SK-N-SH treated with all-trans-retinoic acid at 6 μM for 48 hours (cell line): ENCODE data around the gene DSCAM.

Experiments
- ATAC-seq: fragments of 200-7000 bp; cut with Tn5 transposase; 3 replicates; pipeline ENCODE4 v1.9.1; 2020; ENCODE audit warnings: mild to moderate bottlenecking, moderate library complexity
- ARNTL ChIP-seq: fragments of 450-650 bp; formaldehyde crosslinking; IDR thresholded peaks from 2 replicates; pipeline ENCODE4 v1.5.0; 2020; ENCODE audit warnings: low read depth, mild to moderate bottlenecking, moderate library complexity, borderline replicate concordance
- BACH2 ChIP-seq: fragments of 250-450 bp; sonication (Bioruptor Pico); IDR thresholded peaks from 2 replicates; pipeline ENCODE4 v1.9.0; 2021; ENCODE audit warnings: mild to moderate bottlenecking, borderline replicate concordance
- CSDC2 ChIP-seq: fragments of 250-450 bp; sonication (Bioruptor Pico); IDR thresholded peaks from 2 replicates; pipeline ENCODE4 v1.5.0; 2020; ENCODE audit warnings: mild to moderate bottlenecking, moderate library complexity
- ESRRG ChIP-seq: fragments of 250-450 bp; sonication (Bioruptor Pico); IDR thresholded peaks from 2 replicates; pipeline ENCODE4 v1.6.1; 2021; ENCODE audit warnings: mild to moderate bottlenecking
- GLIS3 ChIP-seq: fragments of 250-450 bp; sonication (Bioruptor Pico); IDR thresholded peaks from 2 replicates; pipeline ENCODE4 v1.5.0; 2020; ENCODE audit warnings: mild to moderate bottlenecking, moderate library complexity
- ISL1 ChIP-seq: fragments of 250-450 bp; sonication (Bioruptor Pico); IDR thresholded peaks from 2 replicates; pipeline ENCODE4 v2.1.2; 2022; ENCODE audit warnings: mild to moderate bottlenecking, moderate library complexity
- OSR1 ChIP-seq: fragments of 250-450 bp; sonication (Bioruptor Pico); IDR thresholded peaks from 2 replicates; pipeline ENCODE4 v1.8.0; 2022; ENCODE audit warnings: moderate library complexity, mild to moderate bottlenecking, inconsistent platforms
- RARB ChIP-seq: fragments of 250-450 bp; sonication (Bioruptor Pico); IDR thresholded peaks from 2 replicates; pipeline ENCODE4 v1.8.0; 2021; ENCODE audit warnings: mild to moderate bottlenecking, moderate library complexity
- SNAI2 ChIP-seq: fragments of 250-450 bp; sonication (Bioruptor Pico); IDR thresholded peaks from 2 replicates; pipeline ENCODE4 v1.5.0; 2020; ENCODE audit warnings: mild to moderate bottlenecking, moderate library complexity
- TCF4 ChIP-seq: fragments of 250-450 bp; sonication (Bioruptor Pico); IDR thresholded peaks from 2 replicates; pipeline ENCODE4 v1.8.0; 2021; ENCODE audit warnings: mild to moderate bottlenecking, moderate library complexity, borderline replicate concordance
- TOX ChIP-seq: fragments of 250-450 bp; sonication (Bioruptor Pico); IDR thresholded peaks from 2 replicates; pipeline ENCODE4 v1.8.0; 2021; ENCODE audit warnings: mild to moderate bottlenecking, moderate library complexity, borderline replicate concordance
- ZC3H10 ChIP-seq: fragments of 250-450 bp; sonication (Bioruptor Pico); IDR thresholded peaks from 2 replicates; pipeline ENCODE4 v1.5.1; 2021; ENCODE audit warnings: mild to moderate bottlenecking, moderate library complexity
- ZFP3 ChIP-seq: fragments of 250-450 bp; sonication (Bioruptor Pico); IDR thresholded peaks from 2 replicates; pipeline ENCODE4 v1.5.0; 2020; ENCODE audit warnings: mild to moderate bottlenecking, moderate library complexity
- ZFP30 ChIP-seq: fragments of 450-650 bp; formaldehyde crosslinking; IDR thresholded peaks from 2 replicates; pipeline ENCODE4 v1.5.0; 2022; ENCODE audit warnings: mild to moderate bottlenecking, moderate library complexity
- ZNF565 ChIP-seq: fragments of 450-650 bp; formaldehyde crosslinking; conservative IDR thresholded peaks from 2 replicates; pipeline ENCODE4 v1.5.0; 2020; ENCODE audit warnings: low read depth, mild to moderate bottlenecking, moderate library complexity
- ZNF70 ChIP-seq: fragments of 450-650 bp; formaldehyde crosslinking; IDR thresholded peaks from 2 replicates; pipeline ENCODE4 v1.5.0; 2020; ENCODE audit warnings: mild to moderate bottlenecking, moderate library complexity
- TF ChIP-seq, protein P1 (sequence below): fragments of 250-450 bp; sonication (Bioruptor Pico); IDR thresholded peaks from 2 replicates; pipeline ENCODE4 v1.8.0; 2020; ENCODE audit warnings: mild to moderate bottlenecking, moderate library complexity, borderline replicate concordance
- TF ChIP-seq, protein P2 (sequence below): fragments of 250-450 bp; sonication (Bioruptor Pico); IDR thresholded peaks from 2 replicates; pipeline ENCODE4 v1.5.1; 2020; ENCODE audit warnings: low read depth, mild to moderate bottlenecking, moderate library complexity
- TF ChIP-seq, protein P3 (sequence below): fragments of 250-450 bp; sonication (Bioruptor Pico); IDR thresholded peaks from 2 replicates; pipeline ENCODE4 v1.8.0; 2021; ENCODE audit warnings: low read depth, mild to moderate bottlenecking, moderate library complexity, borderline replicate concordance
- TF ChIP-seq, protein P4 (sequence below): fragments of 250-450 bp; sonication (Bioruptor Pico); IDR thresholded peaks from 2 replicates; pipeline ENCODE4 v1.5.0; 2020; ENCODE audit warnings: mild to moderate bottlenecking, moderate library complexity

DSCAM gene

DNA sequence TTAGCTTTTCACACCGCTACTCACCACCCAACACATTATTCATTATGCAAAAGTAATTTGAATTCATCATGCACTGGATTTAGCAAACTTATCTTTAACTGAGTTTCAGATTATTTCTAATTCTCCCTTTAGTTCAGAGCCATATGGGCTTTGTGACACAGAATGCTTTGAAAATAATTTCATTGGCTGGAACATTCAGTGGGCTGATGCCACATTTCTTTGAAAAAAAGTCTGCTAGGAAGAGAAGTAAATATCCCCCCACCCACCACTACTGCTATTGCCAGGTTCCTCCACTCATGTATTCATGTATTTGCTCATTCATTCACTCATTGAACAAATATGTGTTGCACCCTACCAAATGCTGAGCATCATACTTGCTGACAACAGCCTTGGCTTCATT lies 280.5 kb downstream of the DSCAM start:
- no peak for ATAC-seq

DNA sequence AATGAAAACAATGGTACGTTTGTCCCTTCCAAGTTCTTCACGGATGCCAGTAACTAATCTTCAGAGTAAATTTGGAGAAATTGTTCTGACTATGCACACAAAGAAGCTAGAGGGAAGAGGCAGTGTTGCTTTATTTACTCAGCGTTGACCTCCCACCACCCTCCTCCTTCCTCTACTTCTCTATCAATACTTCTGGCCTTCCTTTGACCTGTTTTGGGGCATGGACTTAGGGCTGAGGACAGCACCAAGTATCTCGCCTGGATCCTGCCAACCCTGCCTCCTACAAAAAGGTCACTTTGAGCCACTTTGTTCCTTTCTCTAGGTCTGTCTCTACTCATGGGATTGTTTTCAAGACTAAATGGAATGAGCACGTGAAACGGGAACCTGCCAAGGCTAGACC lies 282.6 kb downstream of the DSCAM start:
- TF ChIP-seq, protein P1, sequence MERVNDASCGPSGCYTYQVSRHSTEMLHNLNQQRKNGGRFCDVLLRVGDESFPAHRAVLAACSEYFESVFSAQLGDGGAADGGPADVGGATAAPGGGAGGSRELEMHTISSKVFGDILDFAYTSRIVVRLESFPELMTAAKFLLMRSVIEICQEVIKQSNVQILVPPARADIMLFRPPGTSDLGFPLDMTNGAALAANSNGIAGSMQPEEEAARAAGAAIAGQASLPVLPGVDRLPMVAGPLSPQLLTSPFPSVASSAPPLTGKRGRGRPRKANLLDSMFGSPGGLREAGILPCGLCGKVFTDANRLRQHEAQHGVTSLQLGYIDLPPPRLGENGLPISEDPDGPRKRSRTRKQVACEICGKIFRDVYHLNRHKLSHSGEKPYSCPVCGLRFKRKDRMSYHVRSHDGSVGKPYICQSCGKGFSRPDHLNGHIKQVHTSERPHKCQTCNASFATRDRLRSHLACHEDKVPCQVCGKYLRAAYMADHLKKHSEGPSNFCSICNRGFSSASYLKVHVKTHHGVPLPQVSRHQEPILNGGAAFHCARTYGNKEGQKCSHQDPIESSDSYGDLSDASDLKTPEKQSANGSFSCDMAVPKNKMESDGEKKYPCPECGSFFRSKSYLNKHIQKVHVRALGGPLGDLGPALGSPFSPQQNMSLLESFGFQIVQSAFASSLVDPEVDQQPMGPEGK (CRISPR knock-in tag), result no peak
- TF ChIP-seq RARB (CRISPR knock-in tag) (no peak), OSR1 (CRISPR knock-in tag) (no peak), ZNF565 (CRISPR knock-in tag) (no peak), ARNTL (CRISPR knock-in tag) (no peak), GLIS3 (CRISPR knock-in tag) (no peak), ZNF70 (no peak), TCF4 (no peak), ESRRG (CRISPR knock-in tag) (no peak), ZFP3 (CRISPR knock-in tag) (no peak), ISL1 (CRISPR knock-in tag) (no peak), TOX (CRISPR knock-in tag) (no peak), ZFP30 (CRISPR knock-in tag) (no peak), CSDC2 (no peak)
- no peak for ATAC-seq

More for the DNA sequence above, 280.5 kb downstream of the DSCAM start:
- TF ChIP-seq, protein P2, sequence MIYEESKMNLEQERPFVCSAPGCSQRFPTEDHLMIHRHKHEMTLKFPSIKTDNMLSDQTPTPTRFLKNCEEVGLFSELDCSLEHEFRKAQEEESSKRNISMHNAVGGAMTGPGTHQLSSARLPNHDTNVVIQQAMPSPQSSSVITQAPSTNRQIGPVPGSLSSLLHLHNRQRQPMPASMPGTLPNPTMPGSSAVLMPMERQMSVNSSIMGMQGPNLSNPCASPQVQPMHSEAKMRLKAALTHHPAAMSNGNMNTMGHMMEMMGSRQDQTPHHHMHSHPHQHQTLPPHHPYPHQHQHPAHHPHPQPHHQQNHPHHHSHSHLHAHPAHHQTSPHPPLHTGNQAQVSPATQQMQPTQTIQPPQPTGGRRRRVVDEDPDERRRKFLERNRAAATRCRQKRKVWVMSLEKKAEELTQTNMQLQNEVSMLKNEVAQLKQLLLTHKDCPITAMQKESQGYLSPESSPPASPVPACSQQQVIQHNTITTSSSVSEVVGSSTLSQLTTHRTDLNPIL, result no peak
- TF ChIP-seq ZFP3 (CRISPR knock-in tag) (no peak), CSDC2 (no peak), TCF4 (no peak), ZNF565 (CRISPR knock-in tag) (no peak), TOX (CRISPR knock-in tag) (no peak)

DNA sequence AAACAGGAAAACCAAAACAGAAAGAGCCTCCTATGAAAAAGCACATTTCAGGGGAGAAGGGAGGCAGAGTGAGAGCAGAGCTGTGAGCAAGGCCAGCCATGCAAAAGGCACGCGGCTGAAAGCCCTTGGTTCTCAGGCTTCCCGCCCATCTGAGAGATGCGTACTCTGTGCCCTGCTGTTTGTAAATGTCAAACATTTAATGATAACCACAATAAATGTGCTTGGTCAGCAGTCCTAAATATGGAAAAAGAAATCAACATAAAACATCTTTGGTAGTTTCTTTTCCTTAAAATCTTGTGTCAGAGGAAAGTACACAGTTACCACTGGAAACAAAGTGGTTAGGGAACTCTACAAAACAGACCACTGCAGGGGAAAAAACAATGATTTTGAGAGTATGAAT lies 283.1 kb downstream of the DSCAM start:
- no peak for ATAC-seq
- TF ChIP-seq CSDC2, result no peak
- TF ChIP-seq SNAI2 (CRISPR knock-in tag), result no peak
- TF ChIP-seq, protein P3, sequence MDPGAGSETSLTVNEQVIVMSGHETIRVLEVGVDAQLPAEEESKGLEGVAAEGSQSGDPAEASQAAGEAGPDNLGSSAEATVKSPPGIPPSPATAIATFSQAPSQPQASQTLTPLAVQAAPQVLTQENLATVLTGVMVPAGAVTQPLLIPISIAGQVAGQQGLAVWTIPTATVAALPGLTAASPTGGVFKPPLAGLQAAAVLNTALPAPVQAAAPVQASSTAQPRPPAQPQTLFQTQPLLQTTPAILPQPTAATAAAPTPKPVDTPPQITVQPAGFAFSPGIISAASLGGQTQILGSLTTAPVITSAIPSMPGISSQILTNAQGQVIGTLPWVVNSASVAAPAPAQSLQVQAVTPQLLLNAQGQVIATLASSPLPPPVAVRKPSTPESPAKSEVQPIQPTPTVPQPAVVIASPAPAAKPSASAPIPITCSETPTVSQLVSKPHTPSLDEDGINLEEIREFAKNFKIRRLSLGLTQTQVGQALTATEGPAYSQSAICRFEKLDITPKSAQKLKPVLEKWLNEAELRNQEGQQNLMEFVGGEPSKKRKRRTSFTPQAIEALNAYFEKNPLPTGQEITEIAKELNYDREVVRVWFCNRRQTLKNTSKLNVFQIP, result no peak
- TF ChIP-seq BACH2, result no peak
- TF ChIP-seq, protein P1 (CRISPR knock-in tag), result no peak
- no peak for TF ChIP-seq TCF4
- no peak for TF ChIP-seq ARNTL (CRISPR knock-in tag)
- TF ChIP-seq ESRRG (CRISPR knock-in tag), result no peak
- TF ChIP-seq ZC3H10 (CRISPR knock-in tag), result no peak
- TF ChIP-seq, protein P4, sequence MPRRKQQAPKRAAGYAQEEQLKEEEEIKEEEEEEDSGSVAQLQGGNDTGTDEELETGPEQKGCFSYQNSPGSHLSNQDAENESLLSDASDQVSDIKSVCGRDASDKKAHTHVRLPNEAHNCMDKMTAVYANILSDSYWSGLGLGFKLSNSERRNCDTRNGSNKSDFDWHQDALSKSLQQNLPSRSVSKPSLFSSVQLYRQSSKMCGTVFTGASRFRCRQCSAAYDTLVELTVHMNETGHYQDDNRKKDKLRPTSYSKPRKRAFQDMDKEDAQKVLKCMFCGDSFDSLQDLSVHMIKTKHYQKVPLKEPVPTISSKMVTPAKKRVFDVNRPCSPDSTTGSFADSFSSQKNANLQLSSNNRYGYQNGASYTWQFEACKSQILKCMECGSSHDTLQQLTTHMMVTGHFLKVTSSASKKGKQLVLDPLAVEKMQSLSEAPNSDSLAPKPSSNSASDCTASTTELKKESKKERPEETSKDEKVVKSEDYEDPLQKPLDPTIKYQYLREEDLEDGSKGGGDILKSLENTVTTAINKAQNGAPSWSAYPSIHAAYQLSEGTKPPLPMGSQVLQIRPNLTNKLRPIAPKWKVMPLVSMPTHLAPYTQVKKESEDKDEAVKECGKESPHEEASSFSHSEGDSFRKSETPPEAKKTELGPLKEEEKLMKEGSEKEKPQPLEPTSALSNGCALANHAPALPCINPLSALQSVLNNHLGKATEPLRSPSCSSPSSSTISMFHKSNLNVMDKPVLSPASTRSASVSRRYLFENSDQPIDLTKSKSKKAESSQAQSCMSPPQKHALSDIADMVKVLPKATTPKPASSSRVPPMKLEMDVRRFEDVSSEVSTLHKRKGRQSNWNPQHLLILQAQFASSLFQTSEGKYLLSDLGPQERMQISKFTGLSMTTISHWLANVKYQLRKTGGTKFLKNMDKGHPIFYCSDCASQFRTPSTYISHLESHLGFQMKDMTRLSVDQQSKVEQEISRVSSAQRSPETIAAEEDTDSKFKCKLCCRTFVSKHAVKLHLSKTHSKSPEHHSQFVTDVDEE (CRISPR knock-in tag), result no peak
- no peak for TF ChIP-seq RARB (CRISPR knock-in tag)
